AG09319 (cell line): ENCODE measurements around the gene TIMP1.

Source experiments
- DNase-seq: peaks from one replicate; pipeline ENCODE4 v3.0.0-alpha.2; 2010; ENCODE audit warnings: low read depth; ENCODE audit errors: extremely low read depth
- CTCF ChIP-seq: IDR thresholded peaks from 2 replicates; pipeline ENCODE4 v1.5.1; 2011; ENCODE audit warnings: low read depth, mild to moderate bottlenecking, inconsistent platforms, low read length, moderate library complexity

TIMP1 gene

GRCh38 chrX:47629419-47630200, 47.4 kb downstream of the TIMP1 start, which contains the start of gene CFP:
Gene CFP (minus strand): TSS chrX:47629930. CDS start chrX:47629844, 86 bp downstream.
- DNase-seq: no peak
- TF ChIP-seq CTCF: no peak

DNA sequence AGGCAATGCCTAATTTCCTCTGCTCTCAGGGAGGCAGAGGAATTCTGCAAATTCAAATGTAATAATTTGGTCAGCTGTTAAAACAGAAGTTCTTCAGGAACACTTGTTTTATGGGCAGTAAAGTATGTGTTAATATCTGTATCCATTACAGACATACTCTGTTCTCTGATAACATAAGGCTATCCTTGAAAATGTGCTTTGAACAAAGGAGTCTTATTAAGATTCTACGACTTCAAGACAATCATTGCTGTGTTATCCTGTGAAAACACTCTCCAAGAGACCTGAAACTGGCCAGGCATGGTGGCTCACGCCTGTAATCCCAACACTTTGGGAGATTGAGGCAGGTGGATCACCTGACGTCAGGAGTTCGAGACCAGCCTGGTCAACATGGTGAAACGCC, 49.4 kb downstream of the TIMP1 start:
- no peak for TF ChIP-seq CTCF
- DNase-seq: no peak

DNA sequence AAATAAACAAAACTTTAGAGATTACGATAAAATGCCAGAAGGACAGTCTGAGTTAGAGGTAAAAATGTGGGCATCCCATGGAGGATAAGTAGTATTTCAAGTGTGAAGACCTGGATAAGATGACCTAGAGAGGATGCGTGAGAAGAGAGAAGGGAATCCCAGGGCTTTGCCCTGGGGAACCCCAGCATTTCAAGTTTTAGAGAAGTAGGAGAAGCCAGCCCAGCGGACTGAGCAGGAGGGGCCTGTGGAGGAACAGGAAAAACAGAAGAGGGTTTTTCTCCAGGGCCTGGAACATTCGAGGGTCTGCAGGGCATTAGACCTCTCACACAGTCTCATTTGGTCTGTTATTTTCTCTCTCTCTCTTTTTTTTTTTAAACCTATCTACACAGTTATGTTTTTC, 50.4 kb downstream of the TIMP1 start:
- TF ChIP-seq CTCF: no peak
- no peak for DNase-seq

DNA sequence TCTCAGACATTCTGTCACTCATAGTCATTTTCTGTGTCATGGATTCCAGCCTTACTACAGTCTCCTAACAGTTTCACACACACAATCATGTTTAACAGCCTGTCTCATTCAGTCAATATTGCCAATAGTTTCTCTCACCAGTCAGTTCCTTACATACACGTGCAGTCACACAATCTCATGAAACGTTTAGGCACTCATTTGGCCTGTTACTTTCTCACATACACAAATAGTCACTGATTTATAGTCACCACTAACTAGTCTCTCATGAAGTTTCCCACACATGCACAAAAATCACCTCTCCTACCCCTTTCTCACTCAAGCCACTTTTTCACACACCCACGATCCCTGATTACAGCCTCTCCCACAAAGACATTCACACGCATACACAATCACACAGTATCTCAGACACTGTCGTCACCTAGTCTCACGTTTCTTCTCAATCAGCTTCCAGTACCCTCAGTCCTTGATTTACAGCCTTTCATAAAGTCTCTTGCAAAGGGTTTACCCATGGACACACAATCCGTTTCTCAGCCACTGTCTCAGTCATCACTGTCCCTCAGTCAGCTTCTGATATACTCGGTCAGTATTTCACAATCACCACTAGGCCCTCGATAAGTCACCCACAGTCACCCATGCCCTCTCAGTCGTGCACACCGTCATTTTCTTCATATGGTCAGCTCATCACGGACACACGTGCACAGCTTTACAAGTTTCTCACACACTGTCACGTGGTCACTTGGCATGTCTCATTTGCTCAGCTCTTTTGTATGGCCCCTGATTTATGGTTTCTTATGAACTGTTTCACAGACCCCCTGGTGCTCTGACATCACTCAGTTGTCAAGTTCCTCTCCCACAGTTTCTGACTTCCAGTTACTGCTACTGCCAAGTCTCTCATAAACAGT, 51.7 kb downstream of the TIMP1 start:
- DNase-seq: no peak
- TF ChIP-seq CTCF: no peak

DNA sequence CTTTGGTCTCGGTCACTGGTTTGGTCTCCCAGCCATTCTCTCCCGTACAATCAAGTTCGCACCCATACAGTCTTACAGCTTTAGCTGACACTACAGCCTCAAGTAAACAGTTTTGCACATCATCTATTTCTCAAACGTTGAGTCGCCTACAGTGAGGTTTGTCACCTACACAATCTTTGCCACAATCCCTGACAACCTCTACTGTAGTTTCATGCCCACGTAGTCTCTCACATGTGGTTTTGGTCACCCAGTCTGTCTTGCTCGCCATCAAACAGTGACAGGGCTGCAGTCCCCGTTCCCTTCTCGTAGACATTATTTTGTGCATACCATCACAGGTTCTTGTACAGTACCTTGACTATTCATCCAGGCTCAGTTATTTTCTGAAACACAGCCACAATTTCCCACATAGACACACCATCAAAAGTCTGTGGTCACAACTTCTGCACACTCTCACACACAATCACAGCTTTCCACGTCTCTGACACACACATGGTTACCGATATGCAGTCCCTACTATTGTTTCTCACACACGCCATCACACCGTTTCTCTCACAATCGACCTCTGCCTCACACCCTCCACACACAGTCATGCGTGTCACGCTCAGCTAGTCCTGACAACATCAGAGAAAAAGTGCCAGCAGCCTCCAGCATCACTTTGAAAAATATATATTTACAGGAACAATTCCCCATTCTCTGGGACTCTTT, 52.8 kb downstream of the TIMP1 start:
- DNase-seq: no peak
- no peak for TF ChIP-seq CTCF
